Stomach smooth muscle (tissue), 2 donors: ENCODE data around the gene QRSL1.

Source experiments
- H3K27ac ChIP-seq: one replicate; pipeline ENCODE4 v1.7.0; 2013; ENCODE audit warnings: mild to moderate bottlenecking, low read length, inconsistent platforms
- H3K27me3 ChIP-seq, 2 donors: one replicate each; pipeline ENCODE4 v1.7.0; 2013; ENCODE audit warnings: low read length in 2 of 2; ENCODE audit not compliant: insufficient read depth in 2 of 2, control insufficient read depth in 1 of 2
- H3K36me3 ChIP-seq, 2 donors: one replicate each; pipeline ENCODE4 v1.7.0; 2013; ENCODE audit warnings: low read length in 2 of 2; ENCODE audit not compliant: control insufficient read depth in 2 of 2, insufficient read depth in 2 of 2
- H3K4me1 ChIP-seq: one replicate; pipeline ENCODE4 v1.7.0; 2013; ENCODE audit warnings: low read length; ENCODE audit not compliant: control insufficient read depth, insufficient read depth
- H3K4me3 ChIP-seq, 2 donors: one replicate each; pipeline ENCODE4 v1.7.0; 2013; ENCODE audit warnings: low read length in 2 of 2
- H3K9ac ChIP-seq, 2 donors: one replicate each; pipeline ENCODE4 v1.7.0; 2013; ENCODE audit warnings: low read length in 2 of 2, mild to moderate bottlenecking in 1 of 2
- H3K9me3 ChIP-seq, 2 donors: one replicate each; pipeline ENCODE4 v1.7.0; 2013; ENCODE audit warnings: low read length in 2 of 2; ENCODE audit not compliant: control insufficient read depth in 2 of 2
- donor health status: healthy.
- donor health status: Pancreatic carcinoma.

The QRSL1 gene

DNA sequence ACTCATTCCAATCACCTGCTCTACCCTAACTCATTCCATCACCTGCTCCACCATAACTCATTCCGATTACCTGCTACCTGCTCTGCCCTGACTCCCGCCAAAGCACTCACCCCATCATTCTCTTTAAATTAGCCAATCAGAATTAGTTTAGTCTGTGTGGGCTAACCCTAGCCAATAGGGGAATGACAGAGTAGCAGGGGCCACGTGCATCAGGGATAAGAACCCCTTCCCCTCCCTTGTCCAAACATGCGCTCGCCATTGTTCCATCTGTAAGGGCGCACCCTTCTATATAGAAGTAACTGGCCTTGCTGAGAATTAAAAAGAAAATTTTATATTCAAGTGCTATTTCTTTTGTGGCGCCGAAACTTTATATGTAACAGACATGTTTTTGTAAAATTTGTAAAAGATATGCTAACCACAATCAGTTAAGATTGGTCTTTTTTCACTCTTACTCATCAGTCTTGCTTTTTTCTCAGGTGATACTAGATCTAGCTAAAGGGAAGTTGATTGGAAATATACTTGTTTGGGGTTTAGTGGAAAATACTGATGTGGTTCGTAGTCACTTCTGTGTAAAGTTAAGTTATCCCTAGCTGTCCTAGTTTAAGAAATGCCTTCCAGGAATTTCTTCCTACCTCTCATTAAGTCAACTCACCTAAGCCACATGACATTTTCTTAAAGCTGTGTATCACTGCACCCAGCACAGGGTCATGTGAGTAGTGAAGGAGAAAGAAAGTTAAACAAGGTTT is 16.5 kb upstream of the QRSL1 start:
- no peaks in the 10 kb centered on the region for H3K9me3 ChIP-seq
- no peak overlapping the region for H3K4me3 ChIP-seq
- no peaks in the 10 kb centered on the region for H3K4me1 ChIP-seq
- H3K27me3 ChIP-seq = no peaks in the 10 kb centered on the region
- H3K9ac ChIP-seq = no peak overlapping the region
- no peak overlapping the region for H3K27ac ChIP-seq
- no peaks in the 10 kb centered on the region for H3K36me3 ChIP-seq

DNA sequence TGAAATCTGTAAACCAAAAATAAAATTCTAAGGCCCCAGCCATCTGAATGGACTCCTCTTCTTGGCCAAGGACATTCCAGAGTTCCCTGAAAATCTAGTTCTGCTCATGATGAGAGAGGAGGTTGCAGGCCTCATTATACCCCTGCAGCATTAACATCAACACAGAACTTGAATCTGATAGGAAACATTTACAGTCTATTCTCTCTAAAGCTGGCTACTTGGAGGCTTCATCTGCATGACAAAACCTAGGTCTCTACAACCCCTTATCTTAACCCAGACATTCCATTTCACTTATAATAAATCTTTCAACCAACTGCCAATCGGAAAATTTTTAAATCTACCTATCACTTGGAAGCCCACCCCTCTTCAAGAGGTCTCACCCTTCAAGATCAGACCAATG is 15.8 kb upstream of the QRSL1 start:
- H3K4me3 ChIP-seq = no peak overlapping the region
- H3K27me3 ChIP-seq = no peaks in the 10 kb centered on the region
- H3K36me3 ChIP-seq = no peaks in the 10 kb centered on the region
- H3K27ac ChIP-seq = no peak overlapping the region
- H3K9ac ChIP-seq = no peak overlapping the region
- H3K9me3 ChIP-seq = no peaks in the 10 kb centered on the region
- no peaks in the 10 kb centered on the region for H3K4me1 ChIP-seq

DNA sequence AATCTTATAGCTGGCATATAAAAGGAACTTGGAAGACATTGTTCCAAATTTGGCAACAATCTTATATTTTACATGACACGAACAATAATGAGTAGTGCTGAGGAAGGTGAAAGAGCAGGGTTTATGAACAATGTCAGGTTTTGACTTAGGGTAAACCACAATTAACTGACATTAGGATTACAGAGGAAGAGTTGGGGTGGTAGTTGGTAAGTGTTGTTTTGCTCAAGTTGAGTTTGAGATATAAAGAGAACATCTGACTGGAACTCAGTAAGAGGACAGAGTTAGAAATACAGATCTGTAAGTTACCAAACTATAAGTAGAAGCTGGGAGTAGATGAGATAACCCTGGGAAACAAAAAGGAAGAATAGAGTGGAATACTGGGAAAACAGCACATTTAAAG is 15.2 kb upstream of the QRSL1 start:
- Histone ChIP-seq H3K36me3 (peaks cover 1 to 3% of the 10 kb centered on the region in 2 donors), H3K27me3 (no peaks in the 10 kb centered on the region), H3K9me3 (no peaks in the 10 kb centered on the region), H3K4me1 (no peaks in the 10 kb centered on the region), H3K4me3 (no peak overlapping the region), H3K27ac (no peak overlapping the region), H3K9ac (no peak overlapping the region)

DNA sequence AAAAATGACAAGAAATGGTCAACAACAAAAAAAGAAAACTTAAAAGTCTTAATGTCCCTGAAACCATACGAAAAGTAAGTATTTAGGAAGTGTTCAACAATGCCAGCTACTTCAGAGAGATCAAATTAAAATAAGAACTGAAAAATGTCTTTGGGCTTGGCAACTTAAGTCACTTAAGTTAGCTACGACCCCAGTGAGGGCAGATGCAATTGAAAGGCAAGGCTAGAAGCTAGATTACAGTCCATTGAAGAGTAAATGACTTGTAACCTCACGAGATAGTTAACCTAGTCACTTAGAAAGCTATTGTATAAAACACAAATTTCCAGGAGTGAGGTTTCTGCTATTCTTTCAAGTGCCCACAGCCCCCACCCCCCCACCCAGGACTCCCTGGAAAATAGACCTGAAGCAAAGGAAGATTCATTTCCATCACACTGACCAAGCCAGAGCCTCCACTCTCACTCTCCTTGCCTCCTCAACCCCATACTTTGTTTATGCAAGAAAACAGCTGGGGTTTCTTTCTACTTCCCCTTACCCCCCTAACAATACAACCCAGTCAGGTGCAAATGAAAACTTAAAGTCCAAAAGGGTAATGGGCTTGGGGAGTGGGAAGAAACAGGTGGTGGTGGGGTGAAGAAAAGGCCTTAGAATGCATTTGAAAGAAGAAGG is 14.7 kb upstream of the QRSL1 start:
- H3K36me3 ChIP-seq = peaks cover 3 to 4% of the 10 kb centered on the region in 2 donors
- H3K9ac ChIP-seq = no peak overlapping the region
- H3K27me3 ChIP-seq = no peaks in the 10 kb centered on the region

DNA sequence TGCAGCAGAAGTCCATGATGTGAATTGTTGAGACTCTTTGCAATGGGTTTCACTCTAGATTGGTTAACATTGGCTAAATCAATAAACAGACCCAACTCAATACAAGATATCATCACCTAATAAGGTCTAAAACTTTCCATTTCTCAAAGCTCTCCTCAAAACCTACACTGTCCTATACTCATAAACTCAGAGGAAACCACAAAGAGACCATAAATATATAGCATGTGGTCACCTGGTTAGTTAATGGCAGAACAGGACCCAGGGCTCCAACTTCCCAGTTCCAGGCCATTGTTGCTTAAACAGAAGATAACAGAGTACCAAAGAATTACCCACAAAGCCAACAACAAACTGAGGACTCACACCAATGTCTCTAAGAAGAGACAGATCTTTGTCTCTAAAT is 12.1 kb upstream of the QRSL1 start:
- Histone ChIP-seq H3K9me3 (no peaks in the 10 kb centered on the region), H3K36me3 (peaks cover 3 to 4% of the 10 kb centered on the region in 2 donors), H3K4me3 (no peak overlapping the region), H3K27me3 (no peaks in the 10 kb centered on the region), H3K9ac (no peak overlapping the region), H3K27ac (no peak overlapping the region), H3K4me1 (no peaks in the 10 kb centered on the region)

More for the DNA sequence above, 14.7 kb upstream of the QRSL1 start:
- Histone ChIP-seq H3K4me3 (no peak overlapping the region), H3K4me1 (no peaks in the 10 kb centered on the region), H3K9me3 (no peaks in the 10 kb centered on the region), H3K27ac (no peak overlapping the region)

DNA sequence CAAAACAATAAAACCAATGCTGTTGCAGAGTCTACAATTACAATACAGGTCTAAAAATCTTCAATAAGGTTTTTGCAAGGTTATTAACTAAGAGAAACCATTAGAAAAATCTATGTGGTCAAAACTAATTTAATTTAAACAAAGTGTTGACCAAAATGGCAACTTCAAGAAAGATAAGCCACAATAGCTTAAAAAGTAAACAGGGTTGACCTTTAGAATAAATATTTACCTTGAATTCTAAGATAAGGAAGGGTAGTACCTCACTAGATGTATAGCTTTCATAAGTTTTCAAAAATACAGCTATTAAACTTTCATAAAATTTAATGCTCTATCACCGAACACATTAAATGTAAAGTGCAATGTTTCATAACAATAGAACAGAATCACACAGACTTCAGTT is 11.5 kb upstream of the QRSL1 start:
- H3K27me3 ChIP-seq = no peaks in the 10 kb centered on the region
- peaks cover 3 to 4% of the 10 kb centered on the region in 2 donors for H3K36me3 ChIP-seq
- no peaks in the 10 kb centered on the region for H3K4me1 ChIP-seq
- no peak overlapping the region for H3K9ac ChIP-seq
- H3K9me3 ChIP-seq = no peaks in the 10 kb centered on the region
- H3K4me3 ChIP-seq = no peak overlapping the region
- no peak overlapping the region for H3K27ac ChIP-seq

DNA sequence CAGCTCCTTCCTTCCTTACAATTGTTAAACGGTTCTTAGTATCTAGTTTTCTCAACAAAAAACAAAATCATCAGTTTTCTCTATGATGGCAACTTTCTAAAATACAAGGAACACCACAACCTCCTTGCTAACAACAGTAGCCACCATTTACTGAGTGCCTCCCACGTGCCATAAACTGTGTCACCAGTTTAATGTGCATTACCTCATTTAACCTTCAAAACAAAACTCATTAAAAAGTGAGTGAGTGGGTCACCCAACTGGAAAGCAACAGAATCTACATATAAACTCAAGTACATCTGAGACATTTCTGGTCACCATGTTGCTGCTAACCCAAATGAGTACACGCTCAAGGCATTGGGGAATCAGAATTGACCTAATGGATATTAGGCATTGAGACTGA is 11.1 kb upstream of the QRSL1 start:
- Histone ChIP-seq H3K27ac (no peak overlapping the region), H3K4me1 (no peaks in the 10 kb centered on the region), H3K27me3 (no peaks in the 10 kb centered on the region), H3K36me3 (peaks cover 3 to 4% of the 10 kb centered on the region in 2 donors), H3K9me3 (no peaks in the 10 kb centered on the region), H3K4me3 (no peak overlapping the region), H3K9ac (no peak overlapping the region)

DNA sequence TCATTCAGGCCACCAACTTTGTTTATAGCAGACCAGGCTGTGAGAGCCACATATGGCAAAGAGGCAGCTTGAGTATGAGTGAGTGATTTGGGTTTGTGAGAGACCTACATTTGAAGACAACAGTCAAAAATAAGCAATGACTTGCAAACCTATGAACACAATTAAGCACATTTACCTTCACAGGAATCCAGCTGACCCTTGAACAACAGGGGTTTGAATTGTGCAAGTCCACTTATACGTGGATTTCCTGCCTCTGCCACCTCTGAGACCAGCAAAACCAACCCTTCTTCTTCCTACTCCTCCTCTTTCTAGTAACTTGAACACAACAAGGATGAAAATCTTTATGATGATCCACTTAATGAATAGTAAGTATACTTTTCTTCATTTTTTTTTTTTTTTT is 10.2 kb upstream of the QRSL1 start:
- Histone ChIP-seq H3K27ac (no peak overlapping the region), H3K36me3 (peaks cover 3 to 4% of the 10 kb centered on the region in 2 donors), H3K9ac (no peak overlapping the region), H3K27me3 (no peaks in the 10 kb centered on the region), H3K4me3 (no peak overlapping the region), H3K4me1 (no peaks in the 10 kb centered on the region), H3K9me3 (no peaks in the 10 kb centered on the region)

DNA sequence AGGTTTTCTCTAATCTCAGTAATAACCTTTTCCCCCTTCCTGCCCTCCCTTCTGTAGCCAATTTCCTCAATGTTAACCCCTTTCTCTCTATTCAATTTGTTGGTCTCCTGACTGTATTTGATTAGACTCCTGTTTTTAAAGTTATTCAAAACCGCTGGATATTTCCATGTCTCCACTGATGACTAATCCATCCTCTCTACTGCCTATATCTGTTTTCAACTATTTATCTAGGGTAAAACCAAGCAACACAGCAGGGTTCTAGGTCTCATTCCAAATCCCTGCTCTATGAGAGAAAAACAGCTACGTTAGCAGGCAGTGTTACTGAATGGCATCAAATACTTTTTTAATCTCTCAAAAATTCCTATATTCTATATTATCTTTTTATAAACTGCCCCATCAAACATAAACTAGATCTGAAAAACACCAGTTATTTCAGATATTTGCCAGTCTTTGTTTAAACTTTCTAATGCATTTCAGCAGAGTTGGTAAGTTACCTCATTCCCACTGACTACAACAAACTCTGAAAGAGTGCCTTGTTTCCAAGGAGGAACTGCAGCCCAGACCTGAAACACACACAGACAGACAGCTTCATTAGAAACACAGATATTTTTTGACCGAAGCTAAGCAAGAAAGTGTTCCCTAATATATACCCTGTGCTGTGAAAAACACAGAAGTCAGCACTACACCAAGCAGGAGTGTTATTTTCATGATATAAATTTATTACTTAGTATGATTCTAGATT is 8.3 kb upstream of the QRSL1 start:
- no peaks in the 10 kb centered on the region for H3K4me1 ChIP-seq
- no peaks in the 10 kb centered on the region for H3K27me3 ChIP-seq
- no peak overlapping the region for H3K27ac ChIP-seq
- H3K9me3 ChIP-seq = no peaks in the 10 kb centered on the region
- H3K9ac ChIP-seq = no peak overlapping the region
- H3K4me3 ChIP-seq = no peak overlapping the region
- H3K36me3 ChIP-seq = peaks cover 3 to 4% of the 10 kb centered on the region in 2 donors

DNA sequence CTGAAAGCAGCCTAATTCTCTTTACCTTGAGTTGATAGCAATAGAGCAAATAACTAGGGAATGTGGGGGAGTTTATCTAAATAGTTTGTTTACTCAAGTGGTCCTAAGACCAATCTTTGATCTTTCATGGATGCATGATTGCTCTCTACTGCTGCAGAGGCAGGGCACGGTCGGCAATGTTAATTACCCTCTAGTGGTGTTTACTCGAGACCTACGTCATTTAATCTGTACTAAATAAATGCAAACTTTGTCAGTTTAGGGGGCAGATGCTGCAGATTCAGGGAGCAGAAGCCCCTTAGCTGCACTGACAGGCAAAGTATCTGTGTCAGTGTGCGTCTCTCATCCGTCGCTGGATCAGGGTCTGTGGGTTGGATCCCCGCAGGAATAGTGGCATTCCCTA is 7.0 kb upstream of the QRSL1 start:
- Histone ChIP-seq H3K9me3 (no peaks in the 10 kb centered on the region), H3K36me3 (peaks cover 3 to 4% of the 10 kb centered on the region in 2 donors), H3K27ac (no peak overlapping the region), H3K27me3 (no peaks in the 10 kb centered on the region), H3K4me3 (no peak overlapping the region), H3K4me1 (no peaks in the 10 kb centered on the region), H3K9ac (no peak overlapping the region)
